Measurements from ENCODE around the gene DICER1. TPM values are rescaled to one million over a fixed set of nuclear protein-coding genes. Genes with fewer than 3 reads are reported as not detected.

DICER1 gene
- total and polyA plus RNA-seq, 2 donors (not counting 3 experiments of a cell fraction or from before 2014, with no cell fraction given) = 8.3 to 43.6 TPM

DNA sequence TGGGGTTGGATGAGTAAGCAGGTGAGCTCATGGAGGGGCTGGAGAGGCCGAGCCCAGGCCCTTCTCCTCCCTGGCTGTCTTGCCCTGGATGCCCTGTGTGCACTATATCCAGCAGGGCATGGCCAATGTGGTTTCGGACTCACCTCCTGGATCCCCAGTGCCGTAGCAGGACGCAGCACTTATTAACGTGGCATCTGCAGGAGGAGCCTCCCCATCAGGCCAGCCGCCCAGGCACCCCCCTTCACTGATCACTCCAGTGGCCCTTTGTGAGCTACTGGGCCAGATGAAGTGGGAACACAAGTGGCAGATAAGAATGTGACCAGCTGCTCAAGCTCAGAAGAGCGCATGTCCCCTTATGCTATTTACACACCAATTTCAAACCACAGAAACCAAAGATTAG lies 43.1 kb upstream of the DICER1 start:
- intact Hi-C loops (cut with micrococcal nuclease) (no loop called here), dilution Hi-C loops (cut with MboI; ENCODE audit: extremely low pct_ligation_motif_present, low sequenced_read_pairs) (no loop called here)
- Histone ChIP-seq H3K4me3 (replicated peaks in 1 of 3; ENCODE audit: insufficient read depth in 1 of 3, low read depth in 1 of 3, low read length in 3 of 3) (no peak overlapping the region), H3K9ac (replicated peaks; ENCODE audit: extremely low read depth, insufficient read depth, low read length) (no peak overlapping the region), H3K79me2 (ENCODE audit: control insufficient read depth, insufficient read depth, low read length) (no peaks in the 10 kb centered on the region), H2AFZ (ENCODE audit: low read depth, low read length) (no peak overlapping the region), H3K9me1 (replicated peaks; ENCODE audit: control insufficient read depth, extremely low read depth, insufficient read depth, low read length) (no peaks in the 10 kb centered on the region), H3K4me2 (ENCODE audit: insufficient read depth, low read length) (no peak overlapping the region), H3K27me3 (ENCODE audit: control insufficient read depth in 2 of 2, insufficient read depth in 2 of 2, low read length in 2 of 2) (no peaks in the 10 kb centered on the region), H3K36me3 (ENCODE audit: control insufficient read depth in 2 of 2, extremely low read depth in 1 of 2, insufficient read depth in 2 of 2, low read length in 2 of 2) (no peaks in the 10 kb centered on the region), H3K9me3 (replicated peaks; ENCODE audit: control insufficient read depth, insufficient read depth, low read length) (no peaks in the 10 kb centered on the region), H3K4me1 (ENCODE audit: control insufficient read depth, extremely low read depth, insufficient read depth, low read length) (no peaks in the 10 kb centered on the region), H4K20me1 (replicated peaks; ENCODE audit: control insufficient read depth, extremely low read depth, insufficient read depth, low read length) (no peaks in the 10 kb centered on the region), H3K27ac (ENCODE audit: insufficient read depth, low read depth, low read length) (no peak overlapping the region)
- ChIA-PET POLR2A (no interaction called here), CTCF (no interaction called here)
- no TSS peak for BruUV-seq (replicated peaks)
- DNase-seq (ENCODE audit: low read depth, low spot score) (no peak), FAIRE-seq (no peak)
- TF ChIP-seq POLR2AphosphoS5 (IDR thresholded peaks at IDR 0.05; ENCODE audit: insufficient read depth, low read depth, low read length) (no peak), MYC (IDR thresholded peaks at IDR 0.05; ENCODE audit: low read depth, low read length) (no peak)
- TF ChIP-seq, protein P1, sequence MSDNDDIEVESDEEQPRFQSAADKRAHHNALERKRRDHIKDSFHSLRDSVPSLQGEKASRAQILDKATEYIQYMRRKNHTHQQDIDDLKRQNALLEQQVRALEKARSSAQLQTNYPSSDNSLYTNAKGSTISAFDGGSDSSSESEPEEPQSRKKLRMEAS (IDR thresholded peaks at IDR 0.05; ENCODE audit: insufficient read depth, insufficient read length) = no peak
- TF ChIP-seq, protein P2, sequence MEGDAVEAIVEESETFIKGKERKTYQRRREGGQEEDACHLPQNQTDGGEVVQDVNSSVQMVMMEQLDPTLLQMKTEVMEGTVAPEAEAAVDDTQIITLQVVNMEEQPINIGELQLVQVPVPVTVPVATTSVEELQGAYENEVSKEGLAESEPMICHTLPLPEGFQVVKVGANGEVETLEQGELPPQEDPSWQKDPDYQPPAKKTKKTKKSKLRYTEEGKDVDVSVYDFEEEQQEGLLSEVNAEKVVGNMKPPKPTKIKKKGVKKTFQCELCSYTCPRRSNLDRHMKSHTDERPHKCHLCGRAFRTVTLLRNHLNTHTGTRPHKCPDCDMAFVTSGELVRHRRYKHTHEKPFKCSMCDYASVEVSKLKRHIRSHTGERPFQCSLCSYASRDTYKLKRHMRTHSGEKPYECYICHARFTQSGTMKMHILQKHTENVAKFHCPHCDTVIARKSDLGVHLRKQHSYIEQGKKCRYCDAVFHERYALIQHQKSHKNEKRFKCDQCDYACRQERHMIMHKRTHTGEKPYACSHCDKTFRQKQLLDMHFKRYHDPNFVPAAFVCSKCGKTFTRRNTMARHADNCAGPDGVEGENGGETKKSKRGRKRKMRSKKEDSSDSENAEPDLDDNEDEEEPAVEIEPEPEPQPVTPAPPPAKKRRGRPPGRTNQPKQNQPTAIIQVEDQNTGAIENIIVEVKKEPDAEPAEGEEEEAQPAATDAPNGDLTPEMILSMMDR (IDR thresholded peaks at IDR 0.05; ENCODE audit: extremely low read depth in 1 of 2, insufficient read depth in 1 of 2, low read depth in 1 of 2, low read length in 2 of 2) = no peak

DNA sequence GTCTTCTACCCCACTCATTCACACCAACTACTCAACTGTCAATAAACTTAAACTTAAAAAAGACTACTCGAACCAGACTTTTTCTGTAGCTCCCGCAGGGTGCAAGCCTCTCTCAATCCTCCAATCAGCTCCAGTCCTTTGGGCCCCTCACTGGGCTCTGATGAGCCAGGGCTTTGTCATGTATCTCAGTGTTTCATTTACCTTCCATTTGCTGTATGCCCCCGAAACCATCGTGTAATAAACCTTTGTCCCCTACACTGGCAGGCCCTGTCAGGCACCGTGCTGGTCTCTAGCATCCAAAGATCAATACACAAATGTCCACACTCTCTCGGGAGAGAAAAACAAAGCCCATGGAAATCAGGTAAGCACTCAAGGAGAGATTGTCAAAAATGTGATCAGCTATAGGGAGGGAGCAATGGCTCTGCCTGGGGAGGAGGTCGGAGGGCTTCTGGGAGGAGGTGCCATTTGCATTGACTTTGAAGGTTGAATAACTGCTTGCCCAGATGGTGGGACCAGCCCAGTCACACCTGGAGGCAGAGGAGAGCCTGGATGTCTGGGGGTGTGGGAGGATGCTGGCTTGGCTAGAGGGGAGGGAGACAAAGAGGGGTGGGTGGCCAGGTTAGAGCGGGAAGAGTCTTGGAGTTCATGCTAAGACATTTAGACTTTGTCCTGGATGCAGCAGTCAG lies 42.1 kb upstream of the DICER1 start:
- DNase-seq (ENCODE audit: low read depth, low spot score) (no peak), FAIRE-seq (no peak)
- TF ChIP-seq JUN (IDR thresholded peaks at IDR 0.05; ENCODE audit: borderline replicate concordance, insufficient read depth, insufficient read length, low read depth) = no peak
- no peak for TF ChIP-seq POLR2AphosphoS5 (IDR thresholded peaks at IDR 0.05; ENCODE audit: insufficient read depth, low read depth, low read length)
- TF ChIP-seq EZH2 (IDR thresholded peaks at IDR 0.05; ENCODE audit: borderline replicate concordance, low read depth, low read length, severe bottlenecking) = no peak
- no peak for TF ChIP-seq POLR2A (IDR thresholded peaks at IDR 0.05; ENCODE audit: low read depth, low read length)
- TF ChIP-seq, protein P2 (IDR thresholded peaks at IDR 0.05; ENCODE audit: extremely low read depth in 1 of 2, insufficient read depth in 1 of 2, low read depth in 1 of 2, low read length in 2 of 2) = no peak
- no peak for TF ChIP-seq GATA2 (IDR thresholded peaks at IDR 0.05; ENCODE audit: insufficient read depth, insufficient read length, low read depth, low read length)
- TF ChIP-seq FOS (IDR thresholded peaks at IDR 0.05; ENCODE audit: borderline replicate concordance, insufficient read depth, low read length) = no peak
- TF ChIP-seq, protein P1 (IDR thresholded peaks at IDR 0.05; ENCODE audit: insufficient read depth, insufficient read length) = no peak
- no peak for TF ChIP-seq MYC (IDR thresholded peaks at IDR 0.05; ENCODE audit: low read depth, low read length)
- POLR2A ChIA-PET = no interaction called here
- Histone ChIP-seq H3K4me3 (replicated peaks in 1 of 3; ENCODE audit: insufficient read depth in 1 of 3, low read depth in 1 of 3, low read length in 3 of 3) (no peak overlapping the region), H4K20me1 (replicated peaks; ENCODE audit: control insufficient read depth, extremely low read depth, insufficient read depth, low read length) (no peaks in the 10 kb centered on the region), H3K4me1 (ENCODE audit: control insufficient read depth, extremely low read depth, insufficient read depth, low read length) (no peaks in the 10 kb centered on the region), H3K79me2 (ENCODE audit: control insufficient read depth, insufficient read depth, low read length) (no peaks in the 10 kb centered on the region), H3K9me1 (replicated peaks; ENCODE audit: control insufficient read depth, extremely low read depth, insufficient read depth, low read length) (no peaks in the 10 kb centered on the region), H3K9me3 (replicated peaks; ENCODE audit: control insufficient read depth, insufficient read depth, low read length) (no peaks in the 10 kb centered on the region), H3K9ac (replicated peaks; ENCODE audit: extremely low read depth, insufficient read depth, low read length) (no peak overlapping the region), H2AFZ (ENCODE audit: low read depth, low read length) (no peak overlapping the region), H3K4me2 (ENCODE audit: insufficient read depth, low read length) (no peak overlapping the region), H3K27me3 (ENCODE audit: control insufficient read depth in 2 of 2, insufficient read depth in 2 of 2, low read length in 2 of 2) (no peaks in the 10 kb centered on the region), H3K36me3 (ENCODE audit: control insufficient read depth in 2 of 2, extremely low read depth in 1 of 2, insufficient read depth in 2 of 2, low read length in 2 of 2) (no peaks in the 10 kb centered on the region), H3K27ac (ENCODE audit: insufficient read depth, low read depth, low read length) (no peak overlapping the region)
- CTCF ChIA-PET = no interaction called here
- no TSS peak for BruUV-seq (replicated peaks)
- intact Hi-C loops (cut with micrococcal nuclease) = no loop called here
- dilution Hi-C loops (cut with MboI; ENCODE audit: extremely low pct_ligation_motif_present, low sequenced_read_pairs) = no loop called here
